Measurements from ENCODE around the gene OTOGL. TPM values are rescaled to one million over a fixed set of nuclear protein-coding genes. Genes with fewer than 3 reads are reported as not detected.
"Not testable (repeated sequence)": the region's sequence is repeated elsewhere in the genome, so short reads cannot be mapped to it uniquely, and the experiment has no call there.

The OTOGL gene
- polyA plus RNA-seq, 1 donor from 2014 or later: 0.33 TPM

- H3K4me3 ChIP-seq (ENCODE audit: low read length); H3K4me2 ChIP-seq (ENCODE audit: low read length); H2AFZ ChIP-seq (ENCODE audit: low read depth, low read length); H3K36me3 ChIP-seq (ENCODE audit: insufficient read depth, low read length); H3K27me3 ChIP-seq (ENCODE audit: insufficient read depth, low read depth, low read length); H3F3A ChIP-seq (ENCODE audit: insufficient read depth, low read length, poor library complexity, severe bottlenecking); H3K9ac ChIP-seq (ENCODE audit: low read length); H3K79me2 ChIP-seq (replicated peaks; ENCODE audit: insufficient read depth, low read length); H3K9me2 ChIP-seq (ENCODE audit: insufficient read depth, low read length); H3K9me3 ChIP-seq (ENCODE audit: low read length); H4K20me1 ChIP-seq (ENCODE audit: insufficient read depth); H3K27ac ChIP-seq (ENCODE audit: low read length): not testable (repeated sequence)
Measured at GRCh38 chr12:80149547-80150313, 50.4 kb downstream of the OTOGL start.

- Histone ChIP-seq H3K9me3 (ENCODE audit: low read length) (no peaks in the 10 kb centered on the region), H3K9me2 (ENCODE audit: insufficient read depth, low read length) (no peaks in the 10 kb centered on the region), H3K79me2 (replicated peaks; ENCODE audit: insufficient read depth, low read length) (no peaks in the 10 kb centered on the region), H3K27ac (ENCODE audit: low read length) (no peak overlapping the region), H3K4me3 (ENCODE audit: low read length) (no peak overlapping the region), H3K9ac (ENCODE audit: low read length) (no peak overlapping the region), H2AFZ (ENCODE audit: low read depth, low read length) (no peak overlapping the region), H4K20me1 (ENCODE audit: insufficient read depth) (no peaks in the 10 kb centered on the region), H3F3A (ENCODE audit: insufficient read depth, low read length, poor library complexity, severe bottlenecking) (no peaks in the 10 kb centered on the region), H3K27me3 (ENCODE audit: insufficient read depth, low read depth, low read length) (no peaks in the 10 kb centered on the region), H3K36me3 (ENCODE audit: insufficient read depth, low read length) (no peaks in the 10 kb centered on the region), H3K4me2 (ENCODE audit: low read length) (no peak overlapping the region)
- no peak for TF ChIP-seq MXI1 (conservative IDR thresholded peaks at IDR 0.05; ENCODE audit: poor library complexity, severe bottlenecking)
- TF ChIP-seq EZH2 (IDR thresholded peaks at IDR 0.05; ENCODE audit: borderline replicate concordance, insufficient read depth, low read length, poor library complexity, severe bottlenecking): no peak
- no peak for TF ChIP-seq EP300 (conservative IDR thresholded peaks at IDR 0.05; ENCODE audit: poor library complexity, severe bottlenecking)
- no peak for TF ChIP-seq TAF1 (IDR thresholded peaks at IDR 0.05; ENCODE audit: low read depth)
- TF ChIP-seq POLR2AphosphoS5 (IDR thresholded peaks at IDR 0.05): no peak
- TF ChIP-seq REST (IDR thresholded peaks at IDR 0.05; ENCODE audit: borderline replicate concordance): no peak
- no peak for TF ChIP-seq CTCF (IDR thresholded peaks at IDR 0.05; ENCODE audit: poor library complexity, severe bottlenecking)
- no peak for TF ChIP-seq RAD21 (conservative IDR thresholded peaks at IDR 0.05)
- TF ChIP-seq SMC3 (conservative IDR thresholded peaks at IDR 0.05; ENCODE audit: poor library complexity): no peak
Measured at GRCh38 chr12:80151131-80151530, 51.8 kb downstream of the OTOGL start.

Measured in neural cell (in vitro differentiated cells).